Smooth muscle cell (in vitro differentiated cells): ENCODE results near the gene SUGP1. TPM values are rescaled to one million over a fixed set of nuclear protein-coding genes. Genes with fewer than 3 reads are reported as not detected.

Source experiments
- DNase-seq: peaks from one replicate; lab custom pipeline; 2025; ENCODE audit not compliant: unreplicated experiment; lab: John Stamatoyannopoulos, UW
- H2AFZ ChIP-seq: fragments of 200-600 bp; sonication (generic); 2 replicates; pipeline ENCODE4 v1.6.0; 2016; ENCODE audit warnings: antibody characterized with exemption, low read depth, mild to moderate bottlenecking
- H3F3A ChIP-seq: fragments of 200-600 bp; sonication (generic); 2 replicates; pipeline ENCODE4 v1.6.0; 2017; ENCODE audit warnings: antibody characterized with exemption, low read depth
- H3K27ac ChIP-seq: fragments of 200-600 bp; sonication (generic); 2 replicates; pipeline ENCODE4 v1.5.1; 2016; ENCODE audit warnings: low read depth, mild to moderate bottlenecking
- H3K27me3 ChIP-seq: fragments of 200-600 bp; sonication (generic); 2 replicates; pipeline ENCODE4 v1.6.1; 2016; ENCODE audit warnings: low read depth, mild to moderate bottlenecking
- H3K36me3 ChIP-seq: fragments of 200-600 bp; sonication (generic); 2 replicates; pipeline ENCODE4 v1.5.1; 2016; ENCODE audit warnings: low read depth
- H3K4me1 ChIP-seq: fragments of 200-600 bp; sonication (generic); 2 replicates; pipeline ENCODE4 v1.5.1; 2016; ENCODE audit warnings: low read depth
- H3K4me2 ChIP-seq: fragments of 200-600 bp; sonication (generic); 2 replicates; pipeline ENCODE4 v1.6.0; 2016; ENCODE audit warnings: mild to moderate bottlenecking
- H3K4me3 ChIP-seq: fragments of 200-600 bp; sonication (generic); 2 replicates; pipeline ENCODE4 v1.5.1; 2016; ENCODE audit warnings: mild to moderate bottlenecking
- H3K79me2 ChIP-seq: fragments of 200-600 bp; sonication (generic); 2 replicates; pipeline ENCODE4 v1.6.0; 2016; ENCODE audit warnings: low read depth, mild to moderate bottlenecking
- H3K9ac ChIP-seq: fragments of 200-600 bp; sonication (generic); 2 replicates; pipeline ENCODE4 v1.6.0; 2016; ENCODE audit warnings: low read depth
- H3K9me3 ChIP-seq: fragments of 200-600 bp; sonication (generic); replicated peaks from 2 replicates; pipeline ENCODE4 v1.5.1; 2016; ENCODE audit warnings: low read depth
- H4K20me1 ChIP-seq: fragments of 200-600 bp; sonication (generic); 2 replicates; pipeline ENCODE4 v1.6.0; 2016; ENCODE audit warnings: low read depth
- WGBS: methylation state at CpG from one replicate; pipeline ENCODE4 v1.1.7; 2016; ENCODE audit warnings: low lambda C conversion rate; 5-methylcytosine and 5-hydroxymethylcytosine counted together
- polyA plus RNA-seq: library from polyadenylated mRNA; unstranded; fragments of >200 nt; fragmentation: Nextera tagmentation; extraction: Ambion mirVana; gene quantifications from 2 replicates; pipeline ENCODE4 v1.2.1, GENCODE V29; 2016
- total RNA-seq: library from RNA; depleted of rRNA; stranded (reverse); fragments of >200 nt; gene quantifications from 2 replicates; pipeline ENCODE4 v1.2.3, GENCODE V29; 2014
- TF ChIP-seq, protein P1 (sequence below): fragments of 200-600 bp; sonication (generic); IDR thresholded peaks from 2 replicates; pipeline ENCODE4 v1.5.1; 2017; ENCODE audit warnings: borderline replicate concordance, mild to moderate bottlenecking, antibody characterized with exemption; ENCODE audit not compliant: insufficient read depth, poor library complexity, severe bottlenecking

Gene SUGP1
- total and polyA plus RNA-seq, 2 experiments from 2014 or later: 19.9 to 54.1 TPM

GRCh38 chr19:19324059-19324770, 3.9 kb upstream of the SUGP1 start:
- 91% methylated on average over 7 of the region's 7 CpGs for WGBS
- Histone ChIP-seq H4K20me1 (peaks cover 37% of the 10 kb centered on the region), H3K36me3 (no peaks in the 10 kb centered on the region), H3F3A (no peaks in the 10 kb centered on the region), H3K79me2 (peaks cover 90% of the 10 kb centered on the region), H3K4me3 (no peak overlapping the region), H3K9me3 (no peaks in the 10 kb centered on the region), H2AFZ (no peak overlapping the region), H3K4me2 (no peak overlapping the region), H3K27ac (no peak overlapping the region), H3K27me3 (no peaks in the 10 kb centered on the region), H3K4me1 (peaks cover 8% of the 10 kb centered on the region), H3K9ac (no peak overlapping the region)
- TF ChIP-seq, protein P1, sequence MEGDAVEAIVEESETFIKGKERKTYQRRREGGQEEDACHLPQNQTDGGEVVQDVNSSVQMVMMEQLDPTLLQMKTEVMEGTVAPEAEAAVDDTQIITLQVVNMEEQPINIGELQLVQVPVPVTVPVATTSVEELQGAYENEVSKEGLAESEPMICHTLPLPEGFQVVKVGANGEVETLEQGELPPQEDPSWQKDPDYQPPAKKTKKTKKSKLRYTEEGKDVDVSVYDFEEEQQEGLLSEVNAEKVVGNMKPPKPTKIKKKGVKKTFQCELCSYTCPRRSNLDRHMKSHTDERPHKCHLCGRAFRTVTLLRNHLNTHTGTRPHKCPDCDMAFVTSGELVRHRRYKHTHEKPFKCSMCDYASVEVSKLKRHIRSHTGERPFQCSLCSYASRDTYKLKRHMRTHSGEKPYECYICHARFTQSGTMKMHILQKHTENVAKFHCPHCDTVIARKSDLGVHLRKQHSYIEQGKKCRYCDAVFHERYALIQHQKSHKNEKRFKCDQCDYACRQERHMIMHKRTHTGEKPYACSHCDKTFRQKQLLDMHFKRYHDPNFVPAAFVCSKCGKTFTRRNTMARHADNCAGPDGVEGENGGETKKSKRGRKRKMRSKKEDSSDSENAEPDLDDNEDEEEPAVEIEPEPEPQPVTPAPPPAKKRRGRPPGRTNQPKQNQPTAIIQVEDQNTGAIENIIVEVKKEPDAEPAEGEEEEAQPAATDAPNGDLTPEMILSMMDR: no peak
- DNase-seq: no peak

DNA sequence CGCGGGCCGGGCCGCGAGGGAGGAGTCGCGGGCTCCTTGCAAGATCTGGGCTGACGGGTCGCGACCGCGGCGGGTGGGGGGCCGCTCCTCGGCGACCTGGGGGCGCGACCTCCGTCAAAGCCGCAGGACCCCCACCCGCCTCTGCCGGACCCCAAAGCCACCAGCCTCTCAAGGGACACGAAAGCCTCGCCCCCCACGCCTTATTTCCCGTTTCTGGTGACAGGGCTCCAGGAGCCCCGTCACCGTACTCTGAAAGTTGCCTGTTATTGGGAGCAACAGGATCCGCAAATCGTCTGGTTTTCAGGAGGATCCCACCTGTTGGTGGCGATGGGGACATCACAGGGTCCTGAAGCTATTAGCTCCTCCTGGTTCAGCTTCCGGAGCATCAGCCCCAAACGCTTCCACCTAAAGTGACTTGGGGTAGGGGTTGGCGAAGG, 850 bp upstream of the SUGP1 start:
- peak overlapping the region; percentile 84 for H2AFZ ChIP-seq
- no peaks in the 10 kb centered on the region for H3K27me3 ChIP-seq
- H3K9ac ChIP-seq: peak overlapping the region; percentile 94
- H3K4me3 ChIP-seq: peak overlapping the region; percentile 94
- H3F3A ChIP-seq: no peaks in the 10 kb centered on the region
- H3K79me2 ChIP-seq: peaks cover 87% of the 10 kb centered on the region
- H3K4me1 ChIP-seq: peaks cover 10% of the 10 kb centered on the region
- peaks cover 12% of the 10 kb centered on the region for H4K20me1 ChIP-seq
- peak overlapping the region; percentile 91 for H3K27ac ChIP-seq
- peak overlapping the region; percentile 91 for H3K4me2 ChIP-seq
- WGBS: 3% methylated on average over 29 of the region's 34 CpGs
- H3K9me3 ChIP-seq: no peaks in the 10 kb centered on the region
- TF ChIP-seq, protein P1: no peak
- no peak for DNase-seq
- H3K36me3 ChIP-seq: no peaks in the 10 kb centered on the region

- Histone ChIP-seq H3K4me3 (peak overlapping the region; percentile 94), H3K36me3 (no peaks in the 10 kb centered on the region), H3K79me2 (peaks cover 74% of the 10 kb centered on the region), H3F3A (no peaks in the 10 kb centered on the region), H3K4me2 (peak overlapping the region; percentile 91), H3K27me3 (no peaks in the 10 kb centered on the region), H3K4me1 (peaks cover 10% of the 10 kb centered on the region), H3K9ac (peak overlapping the region; percentile 94), H3K27ac (peak overlapping the region; percentile 91), H3K9me3 (no peaks in the 10 kb centered on the region), H4K20me1 (no peaks in the 10 kb centered on the region), H2AFZ (peak overlapping the region; percentile 84)
- DNase-seq: no peak
- 11% methylated on average over 32 of the region's 32 CpGs for WGBS
- TF ChIP-seq, protein P1: no peak
Measured at GRCh38 chr19:19319732-19320360, 463 bp downstream of the SUGP1 start.
